Bronchial epithelial cell (primary cell): ENCODE measurements around the gene KCNIP1. TPM values are rescaled to one million over a fixed set of nuclear protein-coding genes. Genes with fewer than 3 reads are reported as not detected.

Experiments used
- DNase-seq: peaks from one replicate; pipeline ENCODE4 v3.0.0-alpha.2; 2010; ENCODE audit warnings: low read depth
- FAIRE-seq: peaks from 2 replicates; lab custom pipeline; 2011; peaks lifted over from hg19 to GRCh38; lab: Jason Lieb, UNC
- H3K27me3 ChIP-seq: 2 replicates; pipeline ENCODE4 v1.5.1; 2011; ENCODE audit warnings: low read length; ENCODE audit not compliant: control insufficient read depth, insufficient read depth
- H3K36me3 ChIP-seq: 2 replicates; pipeline ENCODE4 v1.5.1; 2011; ENCODE audit warnings: low read length; ENCODE audit not compliant: control insufficient read depth, insufficient read depth
- H3K4me3 ChIP-seq: 2 replicates; pipeline ENCODE4 v1.5.1; 2011; ENCODE audit warnings: mild to moderate bottlenecking, low read depth, low read length, control low read depth
- total RNA-seq: library from RNA; depleted of rRNA; stranded (reverse); fragments of >200 nt; gene quantifications from 2 replicates; pipeline ENCODE4 v1.2.1, GENCODE V29; 2014
- TF ChIP-seq, protein P1 (sequence below): IDR thresholded peaks from 2 replicates; pipeline ENCODE4 v1.5.1; 2011; ENCODE audit warnings: mild to moderate bottlenecking, moderate library complexity, low read length, control low read depth, inconsistent platforms; ENCODE audit not compliant: insufficient read depth, severe bottlenecking

Gene KCNIP1
- total RNA-seq, 1 donor from 2014 or later, result under 0.01 TPM

DNA sequence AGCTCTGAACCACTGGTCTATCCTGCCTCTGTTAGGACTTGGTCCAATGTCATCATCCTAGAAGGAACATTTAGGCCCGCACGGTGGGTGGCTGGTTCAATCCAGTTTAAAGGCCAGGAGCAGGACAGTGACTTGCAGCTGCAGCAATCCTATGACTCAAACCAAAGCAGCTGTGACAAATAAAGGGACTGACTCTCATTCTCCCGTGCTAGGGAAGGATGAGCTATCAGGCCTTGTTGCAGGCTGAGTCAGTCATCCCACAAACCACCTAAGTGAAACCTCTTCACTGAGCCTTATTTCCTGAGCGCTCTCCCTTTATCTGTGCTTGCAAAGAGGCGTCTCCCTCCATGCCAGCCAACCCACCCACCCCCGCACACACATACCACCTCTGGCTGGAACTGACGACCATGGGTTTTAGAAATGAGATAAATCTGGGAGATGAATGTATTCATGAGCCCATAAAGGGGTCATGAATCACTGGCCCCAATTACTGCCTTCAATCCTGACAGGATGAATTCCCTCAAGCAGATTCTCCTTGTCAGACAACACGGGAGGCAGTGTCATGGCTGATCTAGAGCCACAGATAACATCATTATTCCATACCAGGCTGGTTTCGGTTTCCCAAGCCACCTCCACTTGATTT lies 93.4 kb downstream of the KCNIP1 start:
- FAIRE-seq, result no peak
- peak; percentile 51 for DNase-seq
- TF ChIP-seq, protein P1, sequence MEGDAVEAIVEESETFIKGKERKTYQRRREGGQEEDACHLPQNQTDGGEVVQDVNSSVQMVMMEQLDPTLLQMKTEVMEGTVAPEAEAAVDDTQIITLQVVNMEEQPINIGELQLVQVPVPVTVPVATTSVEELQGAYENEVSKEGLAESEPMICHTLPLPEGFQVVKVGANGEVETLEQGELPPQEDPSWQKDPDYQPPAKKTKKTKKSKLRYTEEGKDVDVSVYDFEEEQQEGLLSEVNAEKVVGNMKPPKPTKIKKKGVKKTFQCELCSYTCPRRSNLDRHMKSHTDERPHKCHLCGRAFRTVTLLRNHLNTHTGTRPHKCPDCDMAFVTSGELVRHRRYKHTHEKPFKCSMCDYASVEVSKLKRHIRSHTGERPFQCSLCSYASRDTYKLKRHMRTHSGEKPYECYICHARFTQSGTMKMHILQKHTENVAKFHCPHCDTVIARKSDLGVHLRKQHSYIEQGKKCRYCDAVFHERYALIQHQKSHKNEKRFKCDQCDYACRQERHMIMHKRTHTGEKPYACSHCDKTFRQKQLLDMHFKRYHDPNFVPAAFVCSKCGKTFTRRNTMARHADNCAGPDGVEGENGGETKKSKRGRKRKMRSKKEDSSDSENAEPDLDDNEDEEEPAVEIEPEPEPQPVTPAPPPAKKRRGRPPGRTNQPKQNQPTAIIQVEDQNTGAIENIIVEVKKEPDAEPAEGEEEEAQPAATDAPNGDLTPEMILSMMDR, result no peak
- Histone ChIP-seq H3K4me3 (no peak overlapping the region), H3K27me3 (no peaks in the 10 kb centered on the region), H3K36me3 (no peaks in the 10 kb centered on the region)

DNA sequence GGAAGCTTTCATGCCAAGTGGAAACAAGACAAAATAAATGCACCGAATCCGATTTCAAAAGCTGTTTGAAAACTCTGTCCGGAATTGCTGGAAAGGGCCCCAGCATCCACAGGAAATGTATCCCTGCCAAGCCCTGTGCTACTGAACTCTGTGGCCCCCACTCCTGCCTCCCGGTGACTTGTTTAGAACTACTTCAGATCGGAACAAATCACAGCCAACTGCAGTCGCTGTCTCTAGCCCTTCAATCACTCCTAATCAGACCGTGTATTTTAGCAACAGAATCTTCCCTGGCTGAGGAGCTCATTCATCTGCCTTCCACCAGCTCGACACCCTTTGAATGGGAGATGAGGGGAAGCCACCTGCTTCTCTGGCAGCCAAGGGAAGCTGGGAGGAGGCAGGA lies 94.1 kb downstream of the KCNIP1 start:
- no peak overlapping the region for H3K4me3 ChIP-seq
- no peaks in the 10 kb centered on the region for H3K36me3 ChIP-seq
- FAIRE-seq (no peak), DNase-seq (no peak)
- TF ChIP-seq, protein P1, result no peak
- no peaks in the 10 kb centered on the region for H3K27me3 ChIP-seq

DNA sequence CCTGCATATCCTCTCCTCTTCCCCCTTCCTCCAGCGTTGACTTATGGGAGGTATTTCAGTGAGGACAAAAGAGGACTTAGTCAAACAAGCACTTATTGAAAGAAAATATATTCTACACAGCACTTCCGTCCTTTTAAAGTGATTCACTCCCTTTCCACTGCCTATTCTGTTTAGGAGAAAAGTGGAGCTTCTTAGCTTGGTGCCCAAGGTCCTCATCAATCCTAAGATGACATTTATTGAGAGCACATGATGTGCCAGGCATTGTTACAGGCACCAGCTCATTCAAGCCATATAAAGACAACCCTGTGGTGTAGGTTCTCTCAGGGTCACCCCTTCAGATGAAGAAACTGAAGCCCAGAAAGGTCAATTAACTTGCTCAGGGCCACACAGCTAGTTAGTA lies 95.9 kb downstream of the KCNIP1 start:
- TF ChIP-seq, protein P1, result no peak
- Histone ChIP-seq H3K4me3 (no peak overlapping the region), H3K27me3 (no peaks in the 10 kb centered on the region), H3K36me3 (no peaks in the 10 kb centered on the region)
- DNase-seq, result no peak
- FAIRE-seq, result no peak

DNA sequence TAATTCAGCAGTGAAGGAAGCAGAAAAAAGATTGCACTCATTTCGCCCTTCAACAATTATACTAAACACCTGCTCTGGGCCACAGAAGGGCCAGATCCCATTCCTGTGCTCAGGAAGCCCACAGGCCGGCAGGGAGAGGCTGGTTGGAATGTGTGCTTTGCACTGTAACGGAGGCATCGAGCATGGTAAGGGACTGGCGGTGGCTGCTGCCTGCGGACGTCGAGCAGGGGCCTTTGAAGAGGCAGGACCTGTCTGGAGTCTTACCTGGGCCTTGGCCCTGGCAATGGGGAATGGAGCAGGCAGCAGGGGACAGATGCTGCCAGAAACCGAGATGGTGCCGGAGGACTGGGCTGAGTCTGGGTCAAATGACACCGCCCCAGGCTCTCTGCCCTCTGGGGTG lies 97.8 kb downstream of the KCNIP1 start:
- DNase-seq (no peak), FAIRE-seq (no peak)
- Histone ChIP-seq H3K4me3 (no peak overlapping the region), H3K27me3 (no peaks in the 10 kb centered on the region), H3K36me3 (no peaks in the 10 kb centered on the region)
- TF ChIP-seq, protein P1, result no peak

DNA sequence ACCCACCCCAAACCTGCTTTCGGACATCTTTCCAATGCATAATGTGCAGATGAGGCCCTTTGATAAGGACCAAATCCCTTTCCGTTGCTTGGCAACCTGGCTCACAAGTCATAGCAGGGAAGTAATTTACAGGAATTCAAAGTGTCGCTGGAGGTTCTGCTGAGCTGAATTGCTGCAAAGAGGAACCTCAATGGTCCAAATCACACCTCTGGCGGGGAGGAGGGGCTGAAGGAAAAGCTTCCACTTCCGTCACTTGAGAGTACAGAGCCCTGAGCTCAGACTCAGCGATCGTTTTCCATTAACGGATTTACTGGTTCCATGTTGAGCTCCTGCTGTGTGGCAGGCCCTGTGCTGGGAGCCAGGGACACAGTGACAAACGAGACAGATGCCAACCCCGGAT lies 99.3 kb downstream of the KCNIP1 start:
- no peak for DNase-seq
- Histone ChIP-seq H3K27me3 (no peaks in the 10 kb centered on the region), H3K4me3 (no peak overlapping the region), H3K36me3 (no peaks in the 10 kb centered on the region)
- TF ChIP-seq, protein P1, result no peak
- FAIRE-seq, result no peak
